MCF 10A (cell line): ENCODE data around the gene AZGP1. TPM values are rescaled to one million over a fixed set of nuclear protein-coding genes. Genes with fewer than 3 reads are reported as not detected.
"Not testable (repeated sequence)": the region's sequence is repeated elsewhere in the genome, so short reads cannot be mapped to it uniquely, and the experiment has no call there.

Source experiments
- BruUV-seq: library from RNA; stranded (reverse); fragments of 400-500 nt; replicated peaks from 2 replicates; lab custom pipeline; 2021; lab: Mats Ljungman, UMichigan
- CTCF ChIA-PET: fragments of 300-600 bp; sonication (Branson Sonifier 250); formaldehyde crosslinking; extraction: SDS; loops from one replicate; lab custom pipeline; 2021; ENCODE audit warnings: antibody characterized with exemption, inconsistent platforms; lab: Yijun Ruan, JAX
- POLR2A ChIA-PET: fragments of 300-600, 350-650 bp; sonication (Branson Sonifier 250); formaldehyde crosslinking; extraction: SDS; loops from one replicate; lab custom pipeline; 2020; ENCODE audit warnings: antibody characterized with exemption, inconsistent platforms; lab: Yijun Ruan, JAX
- DNase-seq: peaks from one replicate; pipeline ENCODE4 v3.0.0-alpha.2; 2018; ENCODE audit not compliant: unreplicated experiment
- H3K27ac Mint-ChIP-seq: one replicate; pipeline ENCODE4 v1.8.0; 2022; ENCODE audit warnings: mild to moderate bottlenecking, low read depth, mixed read lengths; ENCODE audit not compliant: unreplicated experiment
- H3K27me3 Mint-ChIP-seq: one replicate; pipeline ENCODE4 v1.8.0; 2022; ENCODE audit warnings: mixed read lengths; ENCODE audit not compliant: insufficient read depth, unreplicated experiment
- H3K36me3 Mint-ChIP-seq: one replicate; pipeline ENCODE4 v1.8.0; 2022; ENCODE audit warnings: mild to moderate bottlenecking, moderate library complexity, mixed read lengths; ENCODE audit not compliant: insufficient read depth, unreplicated experiment
- H3K4me1 Mint-ChIP-seq: one replicate; pipeline ENCODE4 v1.8.0; 2022; ENCODE audit warnings: mixed read lengths; ENCODE audit not compliant: insufficient read depth, unreplicated experiment
- H3K4me3 Mint-ChIP-seq: one replicate; pipeline ENCODE4 v1.8.0; 2022; ENCODE audit warnings: mild to moderate bottlenecking, moderate library complexity, mixed read lengths; ENCODE audit not compliant: unreplicated experiment
- H3K9me3 Mint-ChIP-seq: one replicate; pipeline ENCODE4 v1.8.0; 2022; ENCODE audit warnings: mixed read lengths; ENCODE audit not compliant: unreplicated experiment
- intact Hi-C: fragments of 100-400 bp; cut with micrococcal nuclease; formaldehyde crosslinking; loops from 2 replicates; pipeline ENCODE4 v1.14.1; 2022
- total RNA-seq: library from RNA; stranded (reverse); gene quantifications from 2 replicates; pipeline ENCODE4 v1.2.3, GENCODE V29; 2022
- TF ChIP-seq, protein P1 (sequence below): fragments of 200-600 bp; IDR thresholded peaks from one replicate; pipeline ENCODE4 v1.8.0; 2022; ENCODE audit warnings: antibody characterized with exemption, mild to moderate bottlenecking; ENCODE audit not compliant: unreplicated experiment

Gene AZGP1
- total RNA-seq, 1 experiment from 2014 or later: 0.58 TPM

DNA sequence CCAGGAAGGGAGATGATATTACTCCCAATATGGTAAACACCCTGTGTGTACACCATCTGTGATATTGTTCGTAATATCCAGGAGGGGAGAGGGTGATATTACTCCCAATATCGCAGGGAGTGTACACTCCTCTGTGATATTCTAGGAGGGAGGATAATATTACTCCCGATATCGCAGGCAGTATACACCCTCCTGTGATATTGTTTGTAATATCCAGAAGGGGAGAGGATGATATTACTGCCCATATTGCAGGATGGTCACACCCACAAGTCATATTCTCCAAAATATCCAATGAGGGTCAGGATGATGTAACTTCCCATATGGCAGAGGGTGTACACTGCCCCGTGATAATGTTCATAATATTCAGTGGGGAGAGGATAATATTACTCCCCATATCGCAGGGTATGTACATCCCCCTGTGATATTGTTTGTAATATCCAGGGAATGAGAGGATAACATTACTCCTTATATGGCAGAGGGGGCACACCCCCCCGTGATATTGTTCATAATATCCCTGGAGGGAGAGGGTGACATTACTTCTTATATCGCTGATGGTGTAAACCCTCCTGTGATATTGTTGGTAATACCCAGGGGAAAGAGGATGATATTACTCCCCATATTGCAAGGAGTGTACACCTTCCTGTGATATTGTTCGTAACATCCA, 17.1 kb downstream of the AZGP1 start:
- TF ChIP-seq, protein P1, sequence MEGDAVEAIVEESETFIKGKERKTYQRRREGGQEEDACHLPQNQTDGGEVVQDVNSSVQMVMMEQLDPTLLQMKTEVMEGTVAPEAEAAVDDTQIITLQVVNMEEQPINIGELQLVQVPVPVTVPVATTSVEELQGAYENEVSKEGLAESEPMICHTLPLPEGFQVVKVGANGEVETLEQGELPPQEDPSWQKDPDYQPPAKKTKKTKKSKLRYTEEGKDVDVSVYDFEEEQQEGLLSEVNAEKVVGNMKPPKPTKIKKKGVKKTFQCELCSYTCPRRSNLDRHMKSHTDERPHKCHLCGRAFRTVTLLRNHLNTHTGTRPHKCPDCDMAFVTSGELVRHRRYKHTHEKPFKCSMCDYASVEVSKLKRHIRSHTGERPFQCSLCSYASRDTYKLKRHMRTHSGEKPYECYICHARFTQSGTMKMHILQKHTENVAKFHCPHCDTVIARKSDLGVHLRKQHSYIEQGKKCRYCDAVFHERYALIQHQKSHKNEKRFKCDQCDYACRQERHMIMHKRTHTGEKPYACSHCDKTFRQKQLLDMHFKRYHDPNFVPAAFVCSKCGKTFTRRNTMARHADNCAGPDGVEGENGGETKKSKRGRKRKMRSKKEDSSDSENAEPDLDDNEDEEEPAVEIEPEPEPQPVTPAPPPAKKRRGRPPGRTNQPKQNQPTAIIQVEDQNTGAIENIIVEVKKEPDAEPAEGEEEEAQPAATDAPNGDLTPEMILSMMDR: no peak
- Mint-ChIP-seq H3K4me3 (no peak overlapping the region), H3K4me1 (peaks cover 31% of the 10 kb centered on the region), H3K9me3 (no peaks in the 10 kb centered on the region), H3K27me3 (peaks cover 52% of the 10 kb centered on the region), H3K36me3 (no peaks in the 10 kb centered on the region), H3K27ac (no peak overlapping the region)
- POLR2A ChIA-PET: no interaction called here
- intact Hi-C loops: no loop called here
- CTCF ChIA-PET: no interaction called here
- no peak for DNase-seq
- no TSS peak for BruUV-seq

DNA sequence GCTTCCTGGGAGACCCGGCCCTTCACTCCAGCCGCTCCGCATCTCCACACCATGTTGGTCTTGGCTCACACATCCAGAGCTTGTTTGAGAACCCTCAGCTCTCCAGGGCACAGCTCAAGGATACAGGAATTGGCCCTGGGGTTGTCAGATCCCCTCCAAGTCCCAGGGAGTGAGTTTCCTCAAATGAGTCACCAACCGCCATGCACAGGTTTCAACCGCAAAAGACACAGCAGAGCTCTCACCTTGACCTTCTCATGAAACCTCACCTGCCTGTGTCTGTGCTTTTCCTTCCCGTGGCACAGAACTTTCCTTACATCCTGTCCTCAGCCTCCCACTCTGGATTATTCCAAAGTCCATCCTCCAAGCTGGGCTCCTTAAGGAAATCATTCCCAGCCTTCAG, 20.6 kb downstream of the AZGP1 start:
- Mint-ChIP-seq H3K4me3 (no peak overlapping the region), H3K27ac (no peak overlapping the region), H3K27me3 (peaks cover 20% of the 10 kb centered on the region), H3K9me3 (no peaks in the 10 kb centered on the region), H3K36me3 (no peaks in the 10 kb centered on the region), H3K4me1 (peaks cover 41% of the 10 kb centered on the region)
- DNase-seq: peak; percentile 86
- intact Hi-C loops: no loop called here
- no TSS peak for BruUV-seq
- TF ChIP-seq, protein P1: no peak
- CTCF ChIA-PET: interaction anchor here (0.6 to 1.1 kb wide), 4 partner anchors 37 to 494 kb away, joined by 3 to 6 read pairs (median 4); no protein-coding TSS in a partner anchor
- POLR2A ChIA-PET: interaction anchor here (0.6 to 2.6 kb wide), 7 partner anchors 15 to 151 kb away, joined by 3 to 13 read pairs (median 3); partner anchors contain the start of genes AZGP1 and TRIM4

GRCh38 chr7:99954643-99955042, 21.2 kb downstream of the AZGP1 start:
- POLR2A ChIA-PET: interaction anchor here (0.6 to 2.6 kb wide), 4 partner anchors 17 to 151 kb away, joined by 3 to 13 read pairs (median 6); partner anchors contain the start of gene TRIM4

GRCh38 chr7:99953649-99954048, 22.2 kb downstream of the AZGP1 start:
- H3K4me1 Mint-ChIP-seq: peaks cover 41% of the 10 kb centered on the region

More at GRCh38 chr7:99954643-99955042, 21.2 kb downstream of the AZGP1 start:
- peak; percentile 11 for DNase-seq
- H3K4me3 Mint-ChIP-seq, H3K36me3 Mint-ChIP-seq, H3K27ac Mint-ChIP-seq, intact Hi-C loops, BruUV-seq, H3K9me3 Mint-ChIP-seq: not testable (repeated sequence)
- Mint-ChIP-seq H3K4me1 (peaks cover 44% of the 10 kb centered on the region), H3K27me3 (peaks cover 14% of the 10 kb centered on the region)
- CTCF ChIA-PET: interaction anchor here (0.6 kb wide), 1 partner anchor 100 kb away, joined by 4 read pairs; no protein-coding TSS in a partner anchor

GRCh38 chr7:99952649-99953048, 23.2 kb downstream of the AZGP1 start:
- H3K36me3 Mint-ChIP-seq, H3K4me3 Mint-ChIP-seq, BruUV-seq, DNase-seq, H3K9me3 Mint-ChIP-seq, intact Hi-C loops: not testable (repeated sequence)
- Mint-ChIP-seq H3K27me3 (peaks cover 13% of the 10 kb centered on the region), H3K27ac (peak overlapping the region; percentile 46), H3K4me1 (peaks cover 37% of the 10 kb centered on the region)
- ChIA-PET CTCF (interaction anchor here (0.7 to 1.8 kb wide), 3 partner anchors 23 to 75 kb away, joined by 3 to 4 read pairs (median 3); partner anchors contain the start of gene GJC3), POLR2A (interaction anchor here (0.7 to 2.6 kb wide), 4 partner anchors 15 to 33 kb away, joined by 3 to 13 read pairs (median 4); partner anchors contain the start of gene TRIM4)

More at GRCh38 chr7:99953649-99954048, 22.2 kb downstream of the AZGP1 start:
- POLR2A ChIA-PET: interaction anchor here (1.8 to 2.6 kb wide), 2 partner anchors 24 to 34 kb away, joined by 5 to 13 read pairs; partner anchors contain the start of gene TRIM4
- Mint-ChIP-seq H3K36me3 (no peaks in the 10 kb centered on the region), H3K9me3 (no peaks in the 10 kb centered on the region), H3K27ac (peak overlapping the region; percentile 46), H3K4me3 (no peak overlapping the region), H3K27me3 (peaks cover 13% of the 10 kb centered on the region)
- TF ChIP-seq, protein P1: no peak
- CTCF ChIA-PET: interaction anchor here (0.6 to 1.8 kb wide), 7 partner anchors 8 to 1596 kb away, joined by 3 to 5 read pairs (median 3); partner anchors contain the start of gene GJC3
- no TSS peak for BruUV-seq
- DNase-seq: peak; percentile 88
- intact Hi-C loops: no loop called here

GRCh38 chr7:99950819-99951218, 25.0 kb downstream of the AZGP1 start:
- DNase-seq, POLR2A ChIA-PET, H3K27me3 Mint-ChIP-seq, H3K4me3 Mint-ChIP-seq, H3K9me3 Mint-ChIP-seq, H3K36me3 Mint-ChIP-seq, BruUV-seq, intact Hi-C loops, H3K27ac Mint-ChIP-seq: not testable (repeated sequence)
- CTCF ChIA-PET: interaction anchor here (1.1 to 2.2 kb wide), 5 partner anchors 37 to 319 kb away, joined by 3 to 8 read pairs (median 3); no protein-coding TSS in a partner anchor
- peaks cover 34% of the 10 kb centered on the region for H3K4me1 Mint-ChIP-seq
